HEK293T (cell line): ENCODE data around the gene CIB2.
A peak's percentile ranks its signal among the peaks of the same experiment; 100 is the strongest.

Experiments used
- CTCF ChIA-PET: fragments of 350-600 bp; formaldehyde crosslinking; extraction: SDS; loops from one replicate; lab custom pipeline; 2021; ENCODE audit warnings: antibody characterized with exemption, inconsistent platforms; lab: Yijun Ruan, JAX
- POLR2A ChIA-PET: fragments of 350-600 bp; formaldehyde crosslinking; extraction: SDS; loops from one replicate; lab custom pipeline; 2020; ENCODE audit warnings: antibody characterized with exemption, inconsistent platforms; lab: Yijun Ruan, JAX
- DNase-seq: peaks from one replicate; pipeline ENCODE4 v3.0.0; 2012; ENCODE audit warnings: mixed read lengths; ENCODE audit errors: extremely low spot score
- ARNT ChIP-seq: fragments of 450-650 bp; IDR thresholded peaks from 2 replicates; pipeline ENCODE4 v1.6.1; 2017; ENCODE audit warnings: mild to moderate bottlenecking
- BHLHE40 ChIP-seq: fragments of 450-650 bp; IDR thresholded peaks from 2 replicates; pipeline ENCODE4 v1.6.1; 2016; ENCODE audit warnings: mild to moderate bottlenecking, moderate library complexity, borderline replicate concordance
- CTBP1 ChIP-seq: fragments of 450-650 bp; IDR thresholded peaks from 2 replicates; pipeline ENCODE4 v1.6.1; 2016; ENCODE audit warnings: borderline replicate concordance
- ELF4 ChIP-seq: fragments of 450-650 bp; IDR thresholded peaks from 2 replicates; pipeline ENCODE4 v1.6.1; 2017; ENCODE audit warnings: antibody characterized with exemption
- FOXA1 ChIP-seq: fragments of 450-650 bp; IDR thresholded peaks from 2 replicates; pipeline ENCODE4 v1.6.1; 2016; ENCODE audit warnings: mild to moderate bottlenecking
- FOXK2 ChIP-seq: fragments of 450-650 bp; IDR thresholded peaks from 2 replicates; pipeline ENCODE4 v1.6.1; 2016; ENCODE audit warnings: mild to moderate bottlenecking
- FOXM1 ChIP-seq: fragments of 450-650 bp; IDR thresholded peaks from 2 replicates; pipeline ENCODE4 v1.6.1; 2017; ENCODE audit warnings: mild to moderate bottlenecking, borderline replicate concordance
- HDGF ChIP-seq: fragments of 450-650 bp; IDR thresholded peaks from 2 replicates; pipeline ENCODE4 v1.6.1; 2017; ENCODE audit warnings: antibody characterized with exemption, borderline replicate concordance
- L3MBTL2 ChIP-seq: fragments of 450-650 bp; conservative IDR thresholded peaks from 2 replicates; pipeline ENCODE4 v1.6.1; 2016; ENCODE audit warnings: mild to moderate bottlenecking
- LEF1 ChIP-seq: fragments of 450-650 bp; IDR thresholded peaks from 2 replicates; pipeline ENCODE4 v1.6.1; 2017; ENCODE audit warnings: mild to moderate bottlenecking, borderline replicate concordance
- NFRKB ChIP-seq: fragments of 450-650 bp; IDR thresholded peaks from 2 replicates; pipeline ENCODE4 v1.6.1; 2016; ENCODE audit warnings: mild to moderate bottlenecking, moderate library complexity
- PKNOX1 ChIP-seq: fragments of 450-650 bp; IDR thresholded peaks from 2 replicates; pipeline ENCODE4 v1.6.1; 2016
- SP1 ChIP-seq: fragments of 450-650 bp; IDR thresholded peaks from 2 replicates; pipeline ENCODE4 v1.6.1; 2017
- SUZ12 ChIP-seq: fragments of 450-650 bp; IDR thresholded peaks from 2 replicates; pipeline ENCODE4 v1.6.1; 2016; ENCODE audit warnings: mild to moderate bottlenecking
- TARDBP ChIP-seq: fragments of 450-650 bp; IDR thresholded peaks from 2 replicates; pipeline ENCODE4 v1.6.1; 2016
- ZNF384 ChIP-seq: fragments of 450-650 bp; IDR thresholded peaks from 2 replicates; pipeline ENCODE4 v1.6.1; 2016

Gene CIB2

DNA sequence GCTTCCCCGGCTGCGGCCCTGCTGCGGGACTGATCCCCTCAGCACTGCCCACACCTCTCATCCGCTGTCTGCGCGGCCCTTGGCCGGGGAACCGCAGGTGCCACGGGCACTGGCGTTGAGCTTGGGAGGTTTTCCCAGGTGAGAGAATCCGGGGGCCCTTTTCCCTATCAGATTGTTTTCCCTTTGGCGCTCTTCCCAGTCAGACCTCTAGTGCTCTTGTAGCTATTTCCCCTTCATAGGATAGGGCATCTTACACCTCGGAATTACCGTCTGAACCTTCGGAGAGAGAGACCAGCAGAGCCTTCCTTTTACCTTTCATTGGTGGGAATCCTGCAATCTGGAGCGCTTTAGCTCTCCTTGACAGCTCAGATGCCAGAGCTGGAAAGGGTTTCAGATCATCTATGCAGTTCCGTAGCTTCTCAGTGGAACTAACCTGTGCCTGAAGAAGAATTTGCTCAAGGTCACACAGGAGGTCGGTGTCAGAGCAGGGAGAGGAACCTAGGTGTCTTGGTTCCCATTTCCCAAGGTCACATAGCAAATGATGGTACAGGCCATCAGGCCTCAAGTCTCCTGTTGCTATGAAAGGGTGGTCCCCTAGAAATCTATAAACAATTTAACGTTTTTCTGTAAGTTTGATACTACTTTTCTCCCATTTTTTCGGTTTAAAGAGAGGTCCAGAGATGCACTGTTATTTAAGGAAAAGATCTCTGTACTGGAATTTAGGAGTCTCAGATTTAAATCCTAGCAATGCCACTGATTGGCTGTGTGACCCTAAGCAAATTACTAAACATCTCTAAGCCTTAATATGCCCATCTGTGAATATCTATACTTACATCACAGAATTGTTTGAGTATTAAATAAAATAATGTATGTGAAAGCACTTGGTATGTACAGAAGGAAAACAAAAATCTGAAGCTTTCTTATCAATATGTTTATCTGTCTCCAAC, 18.8 kb upstream of the CIB2 start:
- peak; percentile 33 for DNase-seq
- TF ChIP-seq HDGF (no peak), ARNT (no peak), ELF4 (no peak), CTBP1 (no peak), LEF1 (no peak), NFRKB (no peak), SUZ12 (no peak), PKNOX1 (no peak), TARDBP (no peak), SP1 (no peak), BHLHE40 (no peak), ZNF384 (no peak), FOXK2 (no peak), FOXA1 (no peak), L3MBTL2 (no peak), FOXM1 (no peak)
- ChIA-PET CTCF (interaction anchor here (0.5 to 1.3 kb wide), 3 partner anchors 19 to 247 kb away, joined by 3 to 4 read pairs (median 4); partner anchors contain the start of gene CIB2), POLR2A (interaction anchor here (1.2 to 4.3 kb wide), 4 partner anchors 12 to 149 kb away, joined by 4 to 40 read pairs (median 14); partner anchors contain the start of genes CIB2 and SKIC8)

DNA sequence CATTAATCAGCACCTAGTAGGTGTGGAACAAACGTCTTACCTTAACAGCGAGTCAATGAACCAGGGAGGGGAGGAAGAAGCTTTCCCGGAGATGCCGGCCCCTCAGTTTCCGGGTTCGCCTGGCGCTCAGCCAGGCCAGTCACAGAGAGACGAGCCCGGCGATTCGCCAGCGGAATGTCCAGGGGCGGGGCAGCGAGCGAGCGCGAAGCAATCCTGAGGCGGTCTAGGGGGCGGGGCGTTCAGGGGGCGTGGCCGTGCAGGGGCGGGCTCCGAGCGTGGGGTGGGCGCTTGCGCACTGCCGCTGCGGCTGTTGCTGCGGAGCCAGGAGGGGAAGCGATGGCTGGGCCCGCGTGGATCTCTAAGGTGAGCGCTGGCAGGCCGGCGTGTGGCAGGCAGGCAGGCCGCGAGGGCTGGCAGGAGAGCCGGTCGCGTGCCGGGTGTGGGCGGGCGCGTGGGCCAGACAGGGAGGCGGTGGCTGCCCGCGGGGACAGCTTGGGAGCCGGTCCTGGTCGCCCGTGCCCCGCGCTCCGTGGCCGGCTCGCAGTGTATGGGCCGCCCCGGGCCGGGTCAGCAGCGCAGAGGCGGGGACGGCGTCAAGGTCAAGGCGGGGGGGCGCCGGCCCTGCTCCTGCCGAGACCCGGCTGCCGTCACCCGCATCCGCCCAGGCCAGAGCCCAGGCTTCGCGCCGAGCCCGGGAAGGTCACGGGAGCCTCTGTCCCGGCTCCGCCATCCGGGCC, 18.0 kb upstream of the CIB2 start, which contains the start of gene IDH3A:
IDH3A (plus strand) TSS at position 295 of the 737 bp plus-strand sequence; CDS start at position 337, 42 bp downstream.
- DNase-seq, result peak; percentile 100
- ChIA-PET CTCF (interaction anchor here (0.5 to 1.3 kb wide), 4 partner anchors 18 to 247 kb away, joined by 3 to 4 read pairs (median 4); partner anchors contain the start of gene CIB2), POLR2A (interaction anchor here (0.6 to 4.3 kb wide), 10 partner anchors 11 to 190 kb away, joined by 3 to 40 read pairs (median 3); partner anchors contain the start of genes CIB2 and SKIC8)
- no peak for TF ChIP-seq ZNF384
- peak; percentile 76 for TF ChIP-seq ELF4

DNA sequence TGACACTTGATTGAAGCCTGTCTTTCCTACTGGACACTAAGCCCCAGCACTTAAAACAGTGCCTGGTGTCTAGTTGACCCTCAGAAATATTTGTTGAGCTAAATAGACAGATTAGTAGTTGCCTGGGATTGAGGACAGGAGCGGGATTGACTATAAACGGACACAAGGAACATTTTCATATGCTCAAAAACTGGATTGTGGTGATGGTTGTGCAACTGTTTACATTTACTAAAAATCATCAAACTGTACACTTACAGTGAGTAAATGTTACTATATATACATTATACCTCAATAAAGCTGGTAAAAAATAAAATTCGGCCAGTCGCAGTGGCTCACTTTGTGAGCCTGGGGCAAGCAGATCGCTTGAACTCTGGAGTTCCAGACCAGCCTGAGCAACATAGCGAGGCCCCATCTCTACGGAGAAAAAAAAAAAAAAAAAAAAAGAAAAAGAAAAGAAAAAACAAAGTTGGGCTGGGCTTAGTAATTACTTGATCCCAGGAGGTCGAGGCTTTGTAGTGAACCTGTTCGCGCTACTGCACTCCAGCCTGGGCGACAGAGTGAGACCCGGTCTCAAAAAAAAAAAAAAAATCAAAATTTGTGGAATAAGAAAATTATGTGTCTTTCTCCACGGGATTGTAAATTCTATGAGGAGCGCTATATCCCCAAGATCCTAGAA, 17.3 kb upstream of the CIB2 start:
- CTCF ChIA-PET, result interaction anchor here (0.6 kb wide), 2 partner anchors 40 to 577 kb away, joined by 3 to 4 read pairs; no protein-coding TSS in a partner anchor
- TF ChIP-seq FOXA1, result no peak
- peak; percentile 96 for TF ChIP-seq ZNF384
- TF ChIP-seq ARNT, result no peak
- no peak for TF ChIP-seq CTBP1
- no peak for TF ChIP-seq BHLHE40
- POLR2A ChIA-PET, result interaction anchor here (0.6 to 4.3 kb wide), 9 partner anchors 10 to 190 kb away, joined by 3 to 40 read pairs (median 3); partner anchors contain the start of genes CIB2 and SKIC8
- no peak for DNase-seq

GRCh38 chr15:78147566-78147965, 16.3 kb upstream of the CIB2 start:
- CTCF ChIA-PET, result interaction anchor here (0.5 kb wide), 1 partner anchor 217 kb away, joined by 8 read pairs; no protein-coding TSS in a partner anchor
- no peak for TF ChIP-seq ARNT
- no peak for TF ChIP-seq LEF1
- TF ChIP-seq TARDBP, result no peak
- no peak for TF ChIP-seq NFRKB
- no peak for TF ChIP-seq FOXK2
- TF ChIP-seq CTBP1, result no peak
- no peak for TF ChIP-seq SP1
- TF ChIP-seq ZNF384, result no peak
- TF ChIP-seq SUZ12, result no peak
- no peak for TF ChIP-seq ELF4
- no peak for TF ChIP-seq FOXM1
- no peak for TF ChIP-seq L3MBTL2
- no peak for TF ChIP-seq FOXA1
- TF ChIP-seq PKNOX1, result no peak
- no peak for TF ChIP-seq BHLHE40
- TF ChIP-seq HDGF, result no peak
- POLR2A ChIA-PET, result interaction anchor here (3.7 to 4.3 kb wide), 2 partner anchors 9 to 17 kb away, joined by 24 to 40 read pairs; partner anchors contain the start of gene CIB2
- DNase-seq, result no peak

DNA sequence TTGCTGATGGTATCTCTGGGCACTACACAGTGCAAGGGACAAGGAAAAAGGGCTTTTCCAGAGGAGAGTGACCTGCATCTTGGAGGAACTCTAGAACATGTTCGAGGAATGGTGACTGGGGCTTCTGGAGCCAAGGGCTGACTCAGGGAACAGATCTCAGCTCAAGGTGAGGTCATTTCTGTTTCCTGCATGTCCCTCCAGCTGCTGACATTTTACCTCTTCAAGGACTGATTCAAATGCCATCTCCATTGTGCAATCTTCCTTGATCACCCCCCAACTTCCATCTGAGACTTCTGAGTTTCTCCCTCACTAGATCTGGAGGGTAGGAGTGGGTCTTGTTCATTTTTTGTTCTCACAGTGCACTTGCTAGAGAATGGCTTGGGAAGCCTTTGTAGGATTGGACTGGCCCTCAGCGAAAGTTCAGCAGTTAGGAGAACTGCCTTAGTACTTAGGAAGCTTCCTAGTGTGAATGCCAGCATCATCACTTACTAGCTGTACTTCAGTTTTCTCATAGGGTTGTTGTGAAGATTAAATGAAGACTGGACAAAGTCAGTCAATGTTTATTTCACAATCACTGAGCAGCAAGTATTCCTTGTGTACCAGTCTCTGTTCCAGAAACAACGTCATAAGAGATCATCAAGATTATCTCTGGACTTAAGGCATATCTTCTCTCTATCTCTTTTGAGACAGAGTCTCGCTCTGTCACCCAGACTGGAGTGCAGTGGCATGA, 15.3 kb upstream of the CIB2 start:
- ChIA-PET POLR2A (interaction anchor here (4.3 kb wide), 1 partner anchor 16 kb away, joined by 24 read pairs; the partner anchor contains the start of gene CIB2), CTCF (interaction anchor here (1.0 kb wide), 1 partner anchor 16 kb away, joined by 3 read pairs; the partner anchor contains the start of gene CIB2)
- TF ChIP-seq FOXA1 (no peak), FOXM1 (no peak), SUZ12 (no peak), TARDBP (no peak), ARNT (no peak)
- DNase-seq, result no peak
